Spleen (tissue), 11 donors: ENCODE data around the gene NMNAT2. TPM values are rescaled to one million over a fixed set of nuclear protein-coding genes. Genes with fewer than 3 reads are reported as not detected.

Source experiments
- DNase-seq: peaks from one replicate; pipeline ENCODE4 v3.0.0-alpha.2; 2020
- H3K27ac ChIP-seq, 8 donors: fragments of 200-600 bp; sonication (generic) in 7 of 8; 1 replicate in 4 of 8; 2 replicates in 4 of 8; pipeline versions ENCODE4 v1.5.0 to v1.8.0; 2016 to 2021; ENCODE audit warnings: inconsistent platforms in 4 of 8, mild to moderate bottlenecking in 4 of 8, moderate library complexity in 1 of 8
- H3K27me3 ChIP-seq, 7 donors: fragments of 200-600 bp; sonication (generic) in 6 of 7; replicated peaks in 1 of 7; 1 replicate in 4 of 7; 2 replicates in 3 of 7; pipeline versions ENCODE4 v1.5.0 to v1.8.0; 2016 to 2021; ENCODE audit warnings: inconsistent platforms in 3 of 7, mild to moderate bottlenecking in 1 of 7
- H3K36me3 ChIP-seq, 6 donors: fragments of 200-600 bp; sonication (generic) in 5 of 6; 1 replicate in 4 of 6; 2 replicates in 2 of 6; pipeline versions ENCODE4 v1.5.0 to v1.8.0; 2016 to 2021; ENCODE audit warnings: inconsistent platforms in 2 of 6
- H3K4me1 ChIP-seq, 6 donors: fragments of 200-600 bp; sonication (generic) in 5 of 6; 1 replicate in 3 of 6; 2 replicates in 3 of 6; pipeline versions ENCODE4 v1.5.0 to v1.8.0; 2016 to 2021; ENCODE audit warnings: inconsistent platforms in 3 of 6
- H3K4me3 ChIP-seq, 8 donors: fragments of 200-600 bp; sonication (generic) in 7 of 8; 1 replicate in 4 of 8; 2 replicates in 4 of 8; pipeline versions ENCODE4 v1.5.0 to v1.8.0; 2016 to 2021; ENCODE audit warnings: inconsistent platforms in 4 of 8, mild to moderate bottlenecking in 4 of 8, moderate library complexity in 2 of 8
- H3K9me3 ChIP-seq, 8 donors: fragments of 200-600 bp; sonication (generic) in 7 of 8; 1 replicate in 4 of 8; 2 replicates in 4 of 8; pipeline versions ENCODE4 v1.5.0 to v1.8.0; 2016 to 2021; ENCODE audit warnings: inconsistent platforms in 4 of 8
- POLR2A ChIP-seq, 3 donors: fragments of 450-650 bp; IDR thresholded peaks; one replicate each; pipeline ENCODE4 v1.5.1; 2017; ENCODE audit warnings: antibody characterized with exemption in 3 of 3, mild to moderate bottlenecking in 1 of 3
- POLR2AphosphoS5 ChIP-seq, 3 donors: sonication (generic); formaldehyde crosslinking; IDR thresholded peaks; one replicate each; pipeline ENCODE4 v1.5.1; 2017; ENCODE audit warnings: antibody characterized with exemption in 3 of 3
- WGBS, 5 donors: extraction: QIAGEN DNeasy Blood & Tissue Kit in 3 of 5; methylation state at CpG; one replicate each; pipeline versions ENCODE4 v1.1.5 to v1.1.7; 2013 to 2018; 5-methylcytosine and 5-hydroxymethylcytosine counted together
- intact Hi-C: fragments of 100-400 bp; cut with DNase I; formaldehyde crosslinking; loops from one replicate; pipeline ENCODE4 v1.15.0; 2023; ENCODE audit warnings: low total_unique reads
- polyA plus RNA-seq, 3 donors: library from polyadenylated mRNA; stranded (reverse); fragments of 200-250 nt; gene quantifications; one replicate each; pipeline ENCODE4 v1.2.1, GENCODE V29; 2013
- total RNA-seq, 7 donors: library from RNA; depleted of rRNA in 3 of 7; stranded (reverse); fragments of >200 nt in 3 of 7; fragmentation: NEBNext Ultra II Directional in 4 of 7; extraction: Animal tissue kit (Norgen Biotek cat#: 25700) in 4 of 7; gene quantifications; one replicate each; pipeline versions ENCODE4 v1.1.0 to v1.2.1, GENCODE V29; 2016 to 2021
- TF ChIP-seq, protein P1 (sequence below), 11 experiments: fragments of 200-600 bp in 7 of 11; fragments of 450-650 bp in 4 of 11; sonication (generic) in 4 of 11; IDR thresholded peaks in 8 of 11; conservative IDR thresholded peaks in 3 of 11; 1 replicate in 7 of 11; 2 replicates in 4 of 11; pipeline versions ENCODE4 v1.4.0 to v1.8.0; 2016 to 2021; ENCODE audit warnings: antibody characterized with exemption in 11 of 11, inconsistent platforms in 4 of 11, mild to moderate bottlenecking in 1 of 11
- donor health status: healthy with polysubstance abuse.
- donor health status: DM: no; HTN: no; CAD: no; lungs with moderate emphysema.
- donor health status: DM: no; HTN: no; CAD: no.
- donor health status: Bipolar disorder and iron deficiency.
- donor health status: healthy.
- donor health status: DM: no; HTN: no; CAD: no.
- donor health status: DM: yes; HTN: yes; CAD: no.

Gene NMNAT2
- total and polyA plus RNA-seq, 10 donors, result 0.05 to 1.7 (median 0.17) TPM

DNA sequence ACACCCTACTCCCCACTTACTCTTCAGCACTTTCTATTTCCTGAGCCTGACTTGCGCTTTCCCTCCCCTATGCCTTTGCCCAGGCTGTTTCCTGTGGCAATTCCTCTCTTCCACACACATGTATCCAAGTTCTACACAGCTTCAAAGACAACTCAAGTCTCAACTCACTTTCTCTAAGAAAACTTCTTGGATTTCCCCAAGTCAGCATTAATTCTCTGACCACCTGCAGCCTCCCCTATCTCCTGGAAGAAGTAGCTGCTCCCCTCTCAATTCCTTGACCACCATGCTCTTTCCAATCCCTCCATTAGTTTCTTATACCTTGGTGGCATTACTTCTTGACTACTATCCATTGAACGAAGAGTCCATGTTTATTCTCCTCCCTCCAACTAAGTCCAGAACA, 42.8 kb downstream of the NMNAT2 start:
- Histone ChIP-seq H3K27ac (no peak overlapping the region), H3K27me3 (peaks cover 0 to 28% (median 0%) of the 10 kb centered on the region in 7 donors), H3K9me3 (no peaks in the 10 kb centered on the region), H3K4me1 (no peaks in the 10 kb centered on the region), H3K4me3 (no peak overlapping the region), H3K36me3 (no peaks in the 10 kb centered on the region)
- WGBS, 5 donors, result 76 to 93% (median 85%) methylated on average over 2 of the region's 2 CpGs
- TF ChIP-seq, protein P1, sequence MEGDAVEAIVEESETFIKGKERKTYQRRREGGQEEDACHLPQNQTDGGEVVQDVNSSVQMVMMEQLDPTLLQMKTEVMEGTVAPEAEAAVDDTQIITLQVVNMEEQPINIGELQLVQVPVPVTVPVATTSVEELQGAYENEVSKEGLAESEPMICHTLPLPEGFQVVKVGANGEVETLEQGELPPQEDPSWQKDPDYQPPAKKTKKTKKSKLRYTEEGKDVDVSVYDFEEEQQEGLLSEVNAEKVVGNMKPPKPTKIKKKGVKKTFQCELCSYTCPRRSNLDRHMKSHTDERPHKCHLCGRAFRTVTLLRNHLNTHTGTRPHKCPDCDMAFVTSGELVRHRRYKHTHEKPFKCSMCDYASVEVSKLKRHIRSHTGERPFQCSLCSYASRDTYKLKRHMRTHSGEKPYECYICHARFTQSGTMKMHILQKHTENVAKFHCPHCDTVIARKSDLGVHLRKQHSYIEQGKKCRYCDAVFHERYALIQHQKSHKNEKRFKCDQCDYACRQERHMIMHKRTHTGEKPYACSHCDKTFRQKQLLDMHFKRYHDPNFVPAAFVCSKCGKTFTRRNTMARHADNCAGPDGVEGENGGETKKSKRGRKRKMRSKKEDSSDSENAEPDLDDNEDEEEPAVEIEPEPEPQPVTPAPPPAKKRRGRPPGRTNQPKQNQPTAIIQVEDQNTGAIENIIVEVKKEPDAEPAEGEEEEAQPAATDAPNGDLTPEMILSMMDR (IDR thresholded peaks at IDR 0.05 in 8 of 11, conservative IDR thresholded peaks at IDR 0.05 in 3 of 11), result no peak
- TF ChIP-seq POLR2A (IDR thresholded peaks at IDR 0.05) (no peak), POLR2AphosphoS5 (IDR thresholded peaks at IDR 0.05) (no peak)
- intact Hi-C loops, result no loop called here
- no peak for DNase-seq

GRCh38 chr1:183374825-183375224, 43.4 kb downstream of the NMNAT2 start:
- Histone ChIP-seq H3K4me1 (no peaks in the 10 kb centered on the region), H3K36me3 (no peaks in the 10 kb centered on the region), H3K27ac (no peak overlapping the region), H3K27me3 (peaks cover 0 to 31% (median 0%) of the 10 kb centered on the region in 7 donors), H3K4me3 (no peak overlapping the region), H3K9me3 (no peaks in the 10 kb centered on the region)
- DNase-seq, result no peak
- TF ChIP-seq POLR2AphosphoS5 (IDR thresholded peaks at IDR 0.05) (no peak), POLR2A (IDR thresholded peaks at IDR 0.05) (no peak)
- TF ChIP-seq, protein P1 (IDR thresholded peaks at IDR 0.05 in 8 of 11, conservative IDR thresholded peaks at IDR 0.05 in 3 of 11), result no peak
- intact Hi-C loops, result no loop called here
- 77 to 98% (median 82%) methylated on average over 2 of the region's 2 CpGs for WGBS, 5 donors

GRCh38 chr1:183372586-183373230, 45.5 kb downstream of the NMNAT2 start:
- H3K36me3 ChIP-seq, result no peaks in the 10 kb centered on the region
- peaks cover 0 to 28% (median 0%) of the 10 kb centered on the region in 7 donors for H3K27me3 ChIP-seq
- no peaks in the 10 kb centered on the region for H3K4me1 ChIP-seq
- no peak for DNase-seq
- 88 to 95% (median 91%) methylated on average over 4 of the region's 4 CpGs for WGBS, 5 donors
- H3K9me3 ChIP-seq, result no peaks in the 10 kb centered on the region
- TF ChIP-seq, protein P1 (IDR thresholded peaks at IDR 0.05 in 8 of 11, conservative IDR thresholded peaks at IDR 0.05 in 3 of 11), result no peak
- TF ChIP-seq POLR2AphosphoS5 (IDR thresholded peaks at IDR 0.05) (no peak), POLR2A (IDR thresholded peaks at IDR 0.05) (no peak)
- no peak overlapping the region for H3K27ac ChIP-seq
- no peak overlapping the region for H3K4me3 ChIP-seq
- intact Hi-C loops, result no loop called here

DNA sequence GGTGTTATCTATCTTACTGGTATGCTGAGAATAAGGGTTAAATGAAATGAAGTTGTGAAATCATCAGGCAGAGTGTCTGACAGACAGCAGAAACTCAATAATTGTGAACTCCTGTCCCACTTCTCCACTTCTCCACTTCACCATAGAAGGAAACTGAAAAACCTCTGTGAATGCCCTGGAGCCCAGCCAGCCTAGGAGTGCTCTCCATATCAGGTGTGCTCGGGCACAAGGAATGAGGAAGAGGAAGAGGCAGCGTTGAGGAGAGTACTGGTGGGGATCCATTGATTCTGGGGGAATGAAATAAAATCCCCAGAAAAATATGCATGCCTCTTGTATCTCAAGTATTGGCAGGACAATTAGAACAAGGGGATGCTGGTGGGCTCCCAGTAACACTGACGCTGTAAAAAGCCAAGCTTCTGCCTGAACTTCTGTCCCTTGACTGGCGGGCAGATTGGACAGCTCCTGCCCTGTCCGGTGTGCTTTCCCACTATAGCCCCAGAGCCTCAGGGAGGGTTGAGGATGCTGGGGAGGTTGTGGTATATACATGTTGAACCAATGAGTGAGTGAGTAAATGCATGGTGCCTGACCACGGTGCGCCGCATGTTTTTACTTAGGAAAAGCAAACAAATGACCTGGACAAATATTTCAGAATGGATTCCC, 47.7 kb downstream of the NMNAT2 start:
- H3K4me1 ChIP-seq, result no peaks in the 10 kb centered on the region
- DNase-seq, result no peak
- no peaks in the 10 kb centered on the region for H3K9me3 ChIP-seq
- H3K4me3 ChIP-seq, result no peak overlapping the region
- peaks cover 0 to 25% (median 0%) of the 10 kb centered on the region in 7 donors for H3K27me3 ChIP-seq
- intact Hi-C loops, result no loop called here
- H3K27ac ChIP-seq, result no peak overlapping the region
- TF ChIP-seq POLR2A (IDR thresholded peaks at IDR 0.05) (no peak), POLR2AphosphoS5 (IDR thresholded peaks at IDR 0.05) (no peak)
- TF ChIP-seq, protein P1 (IDR thresholded peaks at IDR 0.05 in 8 of 11, conservative IDR thresholded peaks at IDR 0.05 in 3 of 11), result no peak
- 63 to 84% (median 76%) methylated on average over 8 of the region's 8 CpGs for WGBS, 5 donors
- H3K36me3 ChIP-seq, result no peaks in the 10 kb centered on the region
